GM23248 (cell line): ENCODE measurements around the gene CIART.

Experiments
- EZH2 ChIP-seq: fragments of 200-600 bp; sonication (generic); IDR thresholded peaks from 2 replicates; pipeline ENCODE4 v1.6.1; 2018; ENCODE audit warnings: antibody characterized with exemption, mild to moderate bottlenecking; ENCODE audit not compliant: insufficient read depth, poor library complexity, severe bottlenecking
- EZH2phosphoT487 ChIP-seq: fragments of 200-600 bp; sonication (generic); IDR thresholded peaks from 2 replicates; pipeline ENCODE4 v1.6.1; 2018; ENCODE audit warnings: antibody characterized with exemption, moderate library complexity, mild to moderate bottlenecking, low read depth; ENCODE audit not compliant: insufficient read depth

DNA sequence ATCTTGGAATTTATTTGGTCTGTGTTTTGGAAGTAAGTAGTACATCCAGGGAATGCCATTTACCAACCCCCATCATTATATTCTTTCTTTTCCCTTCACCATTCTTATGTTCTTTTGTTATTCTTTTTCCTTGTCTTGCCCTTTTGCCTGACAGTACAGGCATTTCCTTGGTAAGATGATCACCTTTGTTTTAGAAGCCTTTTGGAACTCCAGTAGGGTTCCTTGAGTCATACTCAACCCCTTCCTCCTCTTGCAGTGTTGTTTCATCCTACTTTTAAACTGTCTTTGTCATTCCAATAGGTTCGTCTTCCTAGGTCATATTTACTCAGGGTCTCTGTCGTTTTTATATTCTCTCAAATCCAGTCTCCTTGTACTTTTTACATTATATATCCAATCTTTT, 20.5 kb downstream of the CIART start:
- TF ChIP-seq EZH2 = no peak
- no peak for TF ChIP-seq EZH2phosphoT487
